GM10248 (cell line): ENCODE data around the gene ZNF253.

ENCODE experiments used
- CTCF ChIA-PET: fragments of 300-600 bp; sonication (Branson Sonifier 250); formaldehyde crosslinking; extraction: SDS; loops from one replicate; lab custom pipeline; 2021; ENCODE audit warnings: antibody characterized with exemption; lab: Yijun Ruan, JAX
- POLR2A ChIA-PET: fragments of 350-650 bp; sonication (Branson Sonifier 250); formaldehyde crosslinking; extraction: SDS; loops from one replicate; lab custom pipeline; 2020; ENCODE audit warnings: antibody characterized with exemption; lab: Yijun Ruan, JAX
- DNase-seq: peaks from one replicate; pipeline ENCODE4 v3.0.0; 2012; ENCODE audit errors: extremely low spot score
- TF ChIP-seq, protein P1 (sequence below): IDR thresholded peaks from 2 replicates; pipeline ENCODE4 v1.5.1; 2012; ENCODE audit warnings: mild to moderate bottlenecking, low read depth; ENCODE audit errors: extremely low read depth, missing control alignments, control extremely low read depth

The ZNF253 gene

DNA sequence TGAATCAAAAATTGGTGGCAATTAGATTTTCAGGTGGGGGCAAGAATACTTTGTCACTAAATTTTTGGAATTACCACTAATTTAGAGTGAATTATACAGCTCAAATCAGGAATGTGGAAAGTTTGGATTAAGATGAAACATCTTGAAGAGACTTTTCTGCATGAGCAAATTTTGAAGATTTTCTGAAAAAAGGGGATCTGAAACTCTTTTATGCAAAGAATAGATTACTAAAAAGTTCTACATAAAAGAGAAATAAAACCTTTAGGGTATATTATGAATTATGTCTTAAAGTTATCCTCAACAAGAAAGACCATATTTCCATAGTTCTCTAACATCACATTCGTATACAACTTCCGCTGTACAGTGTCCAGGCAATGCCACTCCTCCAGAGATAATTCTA is 71.7 kb downstream of the ZNF253 start:
- TF ChIP-seq, protein P1, sequence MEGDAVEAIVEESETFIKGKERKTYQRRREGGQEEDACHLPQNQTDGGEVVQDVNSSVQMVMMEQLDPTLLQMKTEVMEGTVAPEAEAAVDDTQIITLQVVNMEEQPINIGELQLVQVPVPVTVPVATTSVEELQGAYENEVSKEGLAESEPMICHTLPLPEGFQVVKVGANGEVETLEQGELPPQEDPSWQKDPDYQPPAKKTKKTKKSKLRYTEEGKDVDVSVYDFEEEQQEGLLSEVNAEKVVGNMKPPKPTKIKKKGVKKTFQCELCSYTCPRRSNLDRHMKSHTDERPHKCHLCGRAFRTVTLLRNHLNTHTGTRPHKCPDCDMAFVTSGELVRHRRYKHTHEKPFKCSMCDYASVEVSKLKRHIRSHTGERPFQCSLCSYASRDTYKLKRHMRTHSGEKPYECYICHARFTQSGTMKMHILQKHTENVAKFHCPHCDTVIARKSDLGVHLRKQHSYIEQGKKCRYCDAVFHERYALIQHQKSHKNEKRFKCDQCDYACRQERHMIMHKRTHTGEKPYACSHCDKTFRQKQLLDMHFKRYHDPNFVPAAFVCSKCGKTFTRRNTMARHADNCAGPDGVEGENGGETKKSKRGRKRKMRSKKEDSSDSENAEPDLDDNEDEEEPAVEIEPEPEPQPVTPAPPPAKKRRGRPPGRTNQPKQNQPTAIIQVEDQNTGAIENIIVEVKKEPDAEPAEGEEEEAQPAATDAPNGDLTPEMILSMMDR, result no peak
- no peak for DNase-seq
- CTCF ChIA-PET, result no interaction called here
- POLR2A ChIA-PET, result no interaction called here

GRCh38 chr19:19938449-19938848 is 72.8 kb downstream of the ZNF253 start:
- TF ChIP-seq, protein P1, result no peak
- CTCF ChIA-PET, result no interaction called here
- no peak for DNase-seq
- POLR2A ChIA-PET, result no interaction called here

DNA sequence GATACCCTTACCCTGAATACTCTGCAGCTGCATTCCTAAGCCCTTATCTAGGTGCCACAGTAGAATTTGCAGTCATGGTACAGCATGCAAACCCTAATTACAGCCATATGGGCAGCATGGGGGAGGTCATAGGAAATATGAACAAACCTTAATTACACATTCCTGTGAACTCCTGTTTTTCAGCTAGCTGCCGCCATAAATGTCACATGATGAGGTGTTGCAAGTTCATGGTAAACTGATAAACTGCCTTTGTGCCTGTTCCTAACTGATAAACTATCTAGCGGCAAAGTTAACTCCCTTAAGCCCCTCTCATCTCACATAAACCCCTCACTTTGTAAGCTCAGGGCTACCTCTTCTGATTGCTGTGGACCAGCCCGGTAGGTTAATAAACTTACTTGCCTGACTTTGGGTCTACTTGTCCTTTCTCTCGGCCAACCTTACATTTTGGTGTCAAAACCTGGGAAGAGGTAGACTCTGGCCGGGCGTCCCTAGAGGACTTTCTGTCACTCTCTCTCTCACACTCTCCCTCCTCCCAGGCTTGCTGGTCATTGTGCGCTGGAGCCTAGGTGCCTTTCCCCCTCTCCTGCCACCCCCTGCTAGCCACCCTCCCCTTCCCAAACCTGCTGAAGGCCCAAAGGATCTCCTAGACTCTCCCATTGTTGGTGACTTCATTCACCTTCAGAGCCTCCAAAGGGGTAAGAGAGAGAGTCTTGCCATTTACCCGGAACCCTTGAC is 78.3 kb downstream of the ZNF253 start:
- DNase-seq, result no peak
- ChIA-PET CTCF (no interaction called here), POLR2A (no interaction called here)
- TF ChIP-seq, protein P1, result no peak
